ENCODE measurements around the gene LRRC71. TPM values are rescaled to one million over a fixed set of nuclear protein-coding genes. Genes with fewer than 3 reads are reported as not detected.

LRRC71 gene
- total RNA-seq (not detected in 2 replicates), polyA plus RNA-seq (not detected in 2 replicates), polyA minus RNA-seq (not detected in 2 replicates)
- not detected for total RNA-seq (2013)

DNA sequence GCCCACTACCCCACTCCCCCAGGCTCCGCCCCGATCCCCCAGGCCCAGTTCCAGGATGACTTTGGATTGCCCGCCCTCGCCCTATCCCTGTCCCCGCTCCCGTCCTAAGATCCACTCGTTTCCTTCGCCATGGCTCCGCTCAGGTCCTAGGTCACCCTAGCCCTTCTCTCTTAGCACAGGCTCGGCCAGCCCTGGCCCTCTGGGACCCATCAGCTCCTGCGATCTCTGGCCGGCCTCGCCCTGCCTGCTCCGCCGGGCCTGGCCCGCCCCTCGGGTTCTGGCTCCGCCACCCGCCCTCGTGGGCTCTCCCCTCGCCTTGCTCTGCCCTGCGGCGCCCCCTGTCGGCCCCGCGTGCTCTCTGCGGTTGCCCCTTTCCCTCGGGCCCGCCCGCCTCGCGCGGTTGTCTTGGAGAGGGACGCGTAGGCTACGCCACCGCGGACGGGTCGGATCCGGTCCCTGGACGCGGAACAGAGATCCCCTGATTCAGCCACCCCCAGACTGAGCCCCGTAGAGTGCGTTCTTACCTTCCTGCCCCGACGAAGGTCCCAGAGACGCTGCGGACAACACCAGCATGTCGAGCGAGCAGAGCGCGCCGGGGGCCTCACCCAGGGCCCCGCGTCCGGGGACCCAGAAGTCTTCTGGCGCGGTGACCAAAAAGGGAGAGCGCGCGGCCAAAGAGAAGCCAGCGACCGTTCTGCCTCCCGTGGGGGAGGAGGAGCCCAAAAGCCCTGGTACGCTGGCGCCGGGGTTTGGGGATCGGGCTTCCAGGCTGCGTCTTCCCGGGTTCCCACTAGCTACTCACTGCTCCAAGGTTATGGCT lies at the start of gene LRRC71:
Gene LRRC71 (plus strand): TSS at position 400 of the 820 bp plus-strand sequence. CDS start 172 bp downstream, at position 572.
- Mint-ChIP-seq H3K27me3 (peaks cover 59% of the 10 kb centered on the region), H3K4me1 (peaks cover 9% of the 10 kb centered on the region), H3K27ac (no peak within 1 kb of the TSS), H3K9me3 (ENCODE audit: insufficient read depth) (peaks cover 4% of the 10 kb centered on the region), H3K4me3 (no peak within 1 kb of the TSS)
- ChIA-PET POLR2A (no interaction called here), CTCF (interaction anchor here (0.7 kb wide), 1 partner anchor 273 kb away, joined by 4 read pairs; no protein-coding TSS in a partner anchor)
- no peaks in the 10 kb centered on the region for H4K20me1 ChIP-seq (ENCODE audit: control insufficient read depth, insufficient read depth, low read length, poor library complexity, severe bottlenecking)
- WGBS (ENCODE audit: insufficient coverage): 15% methylated on average over 70 of the region's 71 CpGs
- TF ChIP-seq, protein P1, sequence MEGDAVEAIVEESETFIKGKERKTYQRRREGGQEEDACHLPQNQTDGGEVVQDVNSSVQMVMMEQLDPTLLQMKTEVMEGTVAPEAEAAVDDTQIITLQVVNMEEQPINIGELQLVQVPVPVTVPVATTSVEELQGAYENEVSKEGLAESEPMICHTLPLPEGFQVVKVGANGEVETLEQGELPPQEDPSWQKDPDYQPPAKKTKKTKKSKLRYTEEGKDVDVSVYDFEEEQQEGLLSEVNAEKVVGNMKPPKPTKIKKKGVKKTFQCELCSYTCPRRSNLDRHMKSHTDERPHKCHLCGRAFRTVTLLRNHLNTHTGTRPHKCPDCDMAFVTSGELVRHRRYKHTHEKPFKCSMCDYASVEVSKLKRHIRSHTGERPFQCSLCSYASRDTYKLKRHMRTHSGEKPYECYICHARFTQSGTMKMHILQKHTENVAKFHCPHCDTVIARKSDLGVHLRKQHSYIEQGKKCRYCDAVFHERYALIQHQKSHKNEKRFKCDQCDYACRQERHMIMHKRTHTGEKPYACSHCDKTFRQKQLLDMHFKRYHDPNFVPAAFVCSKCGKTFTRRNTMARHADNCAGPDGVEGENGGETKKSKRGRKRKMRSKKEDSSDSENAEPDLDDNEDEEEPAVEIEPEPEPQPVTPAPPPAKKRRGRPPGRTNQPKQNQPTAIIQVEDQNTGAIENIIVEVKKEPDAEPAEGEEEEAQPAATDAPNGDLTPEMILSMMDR (IDR thresholded peaks at IDR 0.05): no peak
- TF ChIP-seq EZH2 (IDR thresholded peaks at IDR 0.05; ENCODE audit: borderline replicate concordance, insufficient read depth, low read depth, low read length, poor library complexity, severe bottlenecking): no peak
- no peak within 1 kb of the TSS for H3K9ac ChIP-seq (ENCODE audit: low read length)
- H2AFZ ChIP-seq (ENCODE audit: insufficient read depth, low read depth, low read length, poor library complexity, severe bottlenecking): no peak within 1 kb of the TSS
- no peak within 1 kb of the TSS for H3K4me3 ChIP-seq (ENCODE audit: control extremely low read depth in 1 of 5, extremely low read depth in 1 of 5, insufficient read depth in 1 of 5, low read depth in 2 of 5, low read length in 4 of 5)
- intact Hi-C loops (cut with micrococcal nuclease): no loop called here
- no peaks in the 10 kb centered on the region for H3K79me2 ChIP-seq (ENCODE audit: control insufficient read depth, insufficient read depth, low read length)
- H3K9me3 ChIP-seq (ENCODE audit: control extremely low read depth in 1 of 3, control insufficient read depth in 2 of 3, insufficient read depth in 1 of 3, low read length in 2 of 3): peaks cover 0 to 2% (median 0%) of the 10 kb centered on the region in 3 donors
- H3K27ac ChIP-seq (ENCODE audit: low read length in 2 of 2): no peak within 1 kb of the TSS
- peak; percentile 30 for DNase-seq
- ATAC-seq (ENCODE audit: low read depth): no peak
- H3K4me1 ChIP-seq (ENCODE audit: control insufficient read depth in 2 of 2, insufficient read depth in 2 of 2, low read length in 2 of 2): peaks cover 11 to 15% of the 10 kb centered on the region in 2 donors
- H3K27me3 ChIP-seq (replicated peaks in 1 of 4; ENCODE audit: control extremely low read depth in 1 of 4, control insufficient read depth in 3 of 4, insufficient read depth in 4 of 4, low read length in 3 of 4): peaks cover 0 to 61% (median 37%) of the 10 kb centered on the region in 4 experiments
- H3K4me2 ChIP-seq (replicated peaks; ENCODE audit: low read depth, low read length, poor library complexity, severe bottlenecking): no peak within 1 kb of the TSS
- H3K36me3 ChIP-seq (replicated peaks in 1 of 2; ENCODE audit: control extremely low read depth in 1 of 2, control insufficient read depth in 1 of 2, extremely low read depth in 1 of 2, insufficient read depth in 2 of 2, low read length in 1 of 2): no peaks in the 10 kb centered on the region

DNA sequence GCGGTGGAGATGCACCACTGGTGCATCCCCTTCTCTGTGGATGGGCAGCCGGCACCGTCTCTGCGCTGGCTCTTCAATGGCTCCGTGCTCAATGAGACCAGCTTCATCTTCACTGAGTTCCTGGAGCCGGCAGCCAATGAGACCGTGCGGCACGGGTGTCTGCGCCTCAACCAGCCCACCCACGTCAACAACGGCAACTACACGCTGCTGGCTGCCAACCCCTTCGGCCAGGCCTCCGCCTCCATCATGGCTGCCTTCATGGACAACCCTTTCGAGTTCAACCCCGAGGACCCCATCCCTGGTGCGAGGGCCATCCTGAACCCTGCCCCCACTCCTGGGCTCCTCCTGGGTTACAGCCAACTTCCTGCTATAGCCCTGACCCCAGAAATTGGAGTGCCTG lies 46.8 kb upstream of the LRRC71 start:
- intact Hi-C loops (cut with micrococcal nuclease): no loop called here
- Mint-ChIP-seq H3K27ac (no peak overlapping the region), H3K4me3 (no peak overlapping the region), H3K27me3 (peaks cover 31% of the 10 kb centered on the region), H3K4me1 (no peaks in the 10 kb centered on the region), H3K9me3 (ENCODE audit: insufficient read depth) (no peaks in the 10 kb centered on the region)
- Histone ChIP-seq H3K27ac (ENCODE audit: low read length in 2 of 2) (no peak overlapping the region), H3K79me2 (ENCODE audit: control insufficient read depth, insufficient read depth, low read length) (no peaks in the 10 kb centered on the region), H3K27me3 (replicated peaks in 1 of 4; ENCODE audit: control extremely low read depth in 1 of 4, control insufficient read depth in 3 of 4, insufficient read depth in 4 of 4, low read length in 3 of 4) (peaks cover 0 to 21% (median 0%) of the 10 kb centered on the region in 4 experiments), H2AFZ (ENCODE audit: insufficient read depth, low read depth, low read length, poor library complexity, severe bottlenecking) (no peak overlapping the region), H3K9me3 (ENCODE audit: control extremely low read depth in 1 of 3, control insufficient read depth in 2 of 3, insufficient read depth in 1 of 3, low read length in 2 of 3) (no peaks in the 10 kb centered on the region), H4K20me1 (ENCODE audit: control insufficient read depth, insufficient read depth, low read length, poor library complexity, severe bottlenecking) (no peaks in the 10 kb centered on the region), H3K9ac (ENCODE audit: low read length) (no peak overlapping the region), H3K4me2 (replicated peaks; ENCODE audit: low read depth, low read length, poor library complexity, severe bottlenecking) (no peak overlapping the region), H3K4me1 (ENCODE audit: control insufficient read depth in 2 of 2, insufficient read depth in 2 of 2, low read length in 2 of 2) (no peaks in the 10 kb centered on the region), H3K36me3 (replicated peaks in 1 of 2; ENCODE audit: control extremely low read depth in 1 of 2, control insufficient read depth in 1 of 2, extremely low read depth in 1 of 2, insufficient read depth in 2 of 2, low read length in 1 of 2) (no peaks in the 10 kb centered on the region), H3K4me3 (ENCODE audit: control extremely low read depth in 1 of 5, extremely low read depth in 1 of 5, insufficient read depth in 1 of 5, low read depth in 2 of 5, low read length in 4 of 5) (no peak overlapping the region)
- ATAC-seq (ENCODE audit: low read depth) (no peak), DNase-seq (no peak)
- TF ChIP-seq, protein P1 (IDR thresholded peaks at IDR 0.05): no peak
- TF ChIP-seq EZH2 (IDR thresholded peaks at IDR 0.05; ENCODE audit: borderline replicate concordance, insufficient read depth, low read depth, low read length, poor library complexity, severe bottlenecking): no peak
- WGBS (ENCODE audit: insufficient coverage): 96% methylated on average over 18 of the region's 18 CpGs
- POLR2A ChIA-PET: no interaction called here
- CTCF ChIA-PET: interaction anchor here (1.5 kb wide), 1 partner anchor 12 kb away, joined by 3 read pairs; no protein-coding TSS in a partner anchor
